ENCODE measurements around the gene CEP126. TPM values are rescaled to one million over a fixed set of nuclear protein-coding genes. Genes with fewer than 3 reads are reported as not detected.

CEP126 gene
- total RNA-seq (2022; extraction: Qiagen RNA extraction; ENCODE audit: low read depth), result 3.1 to 4.6 TPM (median 3.4 TPM) in 5 replicates

GRCh38 chr11:101914738-101915426, at the start of gene CEP126:
TSS of gene CEP126 (plus strand) at chr11:101915010. CDS start at chr11:101915285, 275 bp downstream.

GRCh38 chr11:101916422-101916821, 1.6 kb downstream of the CEP126 start, which contains the start of gene ANGPTL5:
TSS of gene ANGPTL5 (minus strand) at chr11:101916522. CDS start at chr11:101907909, 8,613 bp downstream.

GRCh38 chr11:102047305-102047924, 132.6 kb downstream of the CEP126 start, which contains the start of gene CFAP300:
TSS of gene CFAP300 (plus strand) at chr11:102047437. CDS start at chr11:102047471, 34 bp downstream.

Other genes starting within 250 kb of the CEP126 start
- gene ANGPTL5, start 1.5 kb downstream of the CEP126 start, total RNA-seq (2022; extraction: Qiagen RNA extraction; ENCODE audit: low read depth), result 0.05 to 0.14 TPM in 2 of 5 replicates, not detected in the others
- gene CFAP300, start 132.4 kb downstream of the CEP126 start, total RNA-seq (2022; extraction: Qiagen RNA extraction; ENCODE audit: low read depth), result 4.9 to 7.1 TPM (median 6.6 TPM) in 5 replicates
- gene YAP1, start 195.4 kb downstream of the CEP126 start, total RNA-seq (2022; extraction: Qiagen RNA extraction; ENCODE audit: low read depth), result 43.4 to 55.1 TPM (median 49.7 TPM) in 5 replicates